HL-60 (cell line): Measurements from ENCODE around the gene KAZN.

ENCODE experiments used
- CTCF ChIP-seq: IDR thresholded peaks from one replicate; pipeline ENCODE4 v1.5.1; 2011; ENCODE audit warnings: low read length, control low read depth, inconsistent platforms; ENCODE audit not compliant: insufficient read depth
- GABPA ChIP-seq: IDR thresholded peaks from 2 replicates; pipeline ENCODE4 v1.6.1; 2012; ENCODE audit warnings: low read depth
- POLR2AphosphoS5 ChIP-seq: IDR thresholded peaks from 2 replicates; pipeline ENCODE4 v1.6.1; 2012; ENCODE audit warnings: low read depth
- REST ChIP-seq: IDR thresholded peaks from 2 replicates; pipeline ENCODE4 v1.6.1; 2012; ENCODE audit warnings: low read depth; ENCODE audit not compliant: insufficient replicate concordance
- SPI1 ChIP-seq: IDR thresholded peaks from 2 replicates; pipeline ENCODE4 v1.6.1; 2012; ENCODE audit warnings: low read depth, mild to moderate bottlenecking, borderline replicate concordance

- TF ChIP-seq CTCF (no peak), POLR2AphosphoS5 (no peak), REST (no peak), GABPA (no peak), SPI1 (no peak)
These were observed 312.7 kb downstream of the KAZN start for GRCh38 chr1:14910984-14911721.
